ENCODE results near the gene REXO4. TPM values are rescaled to one million over a fixed set of nuclear protein-coding genes. Genes with fewer than 3 reads are reported as not detected.

Gene REXO4
- total RNA-seq, 1 donor from 2014 or later, result 25.6 TPM

GRCh38 chr9:133370685-133371084 is 47.1 kb downstream of the REXO4 start:
- intact Hi-C loops (cut with micrococcal nuclease), result loop anchor here (1.0 to 10.0 kb wide), 4 partner anchors 14 to 186 kb away; partner anchors contain the start of genes MED22, RPL7A, SURF1 and SURF2

- intact Hi-C loops (cut with micrococcal nuclease), result loop anchor here (2.0 to 10.0 kb wide), 2 partner anchors 13 to 185 kb away; partner anchors contain the start of genes SURF1 and SURF2
Measured at GRCh38 chr9:133369933-133370332, 47.9 kb downstream of the REXO4 start.

- intact Hi-C loops (cut with micrococcal nuclease), result no loop called here
Measured at GRCh38 chr9:133369422-133369821, 48.4 kb downstream of the REXO4 start.

- intact Hi-C loops (cut with micrococcal nuclease), result no loop called here
Measured at GRCh38 chr9:133368249-133368881, 49.4 kb downstream of the REXO4 start.

- intact Hi-C loops (cut with micrococcal nuclease), result no loop called here
Measured at GRCh38 chr9:133367778-133368177, 50.0 kb downstream of the REXO4 start.

GRCh38 chr9:133367221-133367620 is 50.6 kb downstream of the REXO4 start:
- intact Hi-C loops (cut with micrococcal nuclease), result no loop called here

GRCh38 chr9:133366435-133366834 is 51.4 kb downstream of the REXO4 start:
- intact Hi-C loops (cut with micrococcal nuclease), result no loop called here

- intact Hi-C loops (cut with micrococcal nuclease), result no loop called here
Measured at GRCh38 chr9:133362359-133363044, 55.3 kb downstream of the REXO4 start.

- intact Hi-C loops (cut with micrococcal nuclease), result no loop called here
Measured at GRCh38 chr9:133361507-133362092, 56.2 kb downstream of the REXO4 start.

- intact Hi-C loops (cut with micrococcal nuclease), result no loop called here
Measured at GRCh38 chr9:133360400-133361393, 57.1 kb downstream of the REXO4 start.

- intact Hi-C loops (cut with micrococcal nuclease), result loop anchor here (5.0 kb wide), 1 partner anchor 58 kb away; the partner anchor contains the start of gene REXO4
Measured at GRCh38 chr9:133359399-133360175, 58.2 kb downstream of the REXO4 start.

- intact Hi-C loops (cut with micrococcal nuclease), result loop anchor here (2.0 to 5.0 kb wide), 2 partner anchors 13 to 60 kb away; partner anchors contain the start of gene REXO4
Measured at GRCh38 chr9:133357656-133358055, 60.2 kb downstream of the REXO4 start.

GRCh38 chr9:133356391-133357091 is 61.3 kb downstream of the REXO4 start, which contains the start of the genes SURF1 and SURF2:
Gene SURF1 (minus strand): TSS chr9:133356487. CDS start chr9:133356453, 34 bp downstream.
Gene SURF2 (plus strand): TSS chr9:133356550. CDS start chr9:133356593, 43 bp downstream.
- intact Hi-C loops (cut with micrococcal nuclease), result loop anchor here (1.0 to 5.0 kb wide), 3 partner anchors 8 to 61 kb away; partner anchors contain the start of genes MED22, REXO4 and RPL7A

Other genes starting within 250 kb of the REXO4 start
- not detected in 2 replicates for gene OBP2B, start 208.8 kb downstream of the REXO4 start, total RNA-seq
- gene ABO, start 142.8 kb downstream of the REXO4 start, total RNA-seq, result 2.0 and 3.2 TPM in 2 replicates
- gene SURF6, start 81.8 kb downstream of the REXO4 start, total RNA-seq, result 17.9 and 19.0 TPM in 2 replicates
- gene MED22, start 69.9 kb downstream of the REXO4 start, total RNA-seq, result 27.0 and 27.9 TPM in 2 replicates
- gene RPL7A, start 69.8 kb downstream of the REXO4 start, total RNA-seq, result 2,139 and 2,222 TPM in 2 replicates
- gene SURF1, start 61.5 kb downstream of the REXO4 start, total RNA-seq, result 40.3 and 40.9 TPM in 2 replicates
- 14.5 and 16.0 TPM in 2 replicates for gene SURF2, start 61.5 kb downstream of the REXO4 start, total RNA-seq
- 203 and 205 TPM in 2 replicates for gene SURF4, start 42.0 kb downstream of the REXO4 start, total RNA-seq
- 0.59 and 1.1 TPM in 2 replicates for gene STKLD1, start 41.6 kb downstream of the REXO4 start, total RNA-seq
- 2.3 TPM in 2 replicates for gene ADAMTS13, start 4.4 kb upstream of the REXO4 start, total RNA-seq
- 0.75 and 0.82 TPM in 2 replicates for gene CACFD1, start 42.0 kb upstream of the REXO4 start, total RNA-seq
- gene SLC2A6, start 61.1 kb upstream of the REXO4 start, total RNA-seq, result 2.6 and 2.7 TPM in 2 replicates
- not detected in 2 replicates for gene MYMK, start 106.9 kb upstream of the REXO4 start, total RNA-seq
- gene ADAMTSL2, start 116.7 kb upstream of the REXO4 start, total RNA-seq, result not detected in 2 replicates
- gene FAM163B, start 191.4 kb upstream of the REXO4 start, total RNA-seq, result not detected in 2 replicates
- not detected in 2 replicates for gene DBH, start 218.4 kb upstream of the REXO4 start, total RNA-seq